Amygdala (tissue), 56 donors: ENCODE measurements around the gene TEX38.
"Not testable (repeated sequence)": the region's sequence is repeated elsewhere in the genome, so short reads cannot be mapped to it uniquely, and the experiment has no call there.

Experiments
- DNase-seq, 56 donors: peaks; one replicate each; lab custom pipeline; 2025; lab: John Stamatoyannopoulos, UW

TEX38 gene

GRCh38 chr1:46687093-46687659 is 15.5 kb downstream of the TEX38 start:
- peak in 26 of 56 donors; percentile 4 to 69 (median 20) for DNase-seq

GRCh38 chr1:46687921-46688509 is 16.4 kb downstream of the TEX38 start:
- DNase-seq = no peak

DNA sequence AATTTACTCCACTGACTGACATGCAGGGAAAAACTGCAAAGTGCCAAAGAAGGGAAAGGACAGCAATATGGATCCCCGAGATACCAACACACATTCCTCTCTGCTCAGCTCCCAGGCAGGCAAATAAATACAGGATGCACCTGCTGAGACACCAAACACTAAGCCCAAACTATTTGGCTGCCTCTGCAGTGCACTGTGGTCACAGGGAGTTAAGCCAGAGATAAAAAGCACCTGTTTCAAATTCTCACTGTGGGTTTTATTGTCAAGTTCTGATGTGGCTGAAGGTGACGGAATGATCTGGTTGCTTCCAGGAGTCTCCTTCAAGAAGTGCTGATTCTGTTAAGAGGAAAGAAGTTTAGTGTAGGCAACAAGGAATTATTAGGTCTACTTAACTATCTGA is 17.7 kb downstream of the TEX38 start:
- no peak for DNase-seq

GRCh38 chr1:46689897-46690296 is 18.2 kb downstream of the TEX38 start:
- DNase-seq = no peak

- DNase-seq = peak in 5 of 56 donors; percentile 4 to 17 (median 9)
Measured at GRCh38 chr1:46690931-46691421, 19.3 kb downstream of the TEX38 start.

GRCh38 chr1:46691997-46692790 is 20.5 kb downstream of the TEX38 start:
- DNase-seq = peak in 14 of 56 donors; percentile 4 to 71 (median 17)

DNA sequence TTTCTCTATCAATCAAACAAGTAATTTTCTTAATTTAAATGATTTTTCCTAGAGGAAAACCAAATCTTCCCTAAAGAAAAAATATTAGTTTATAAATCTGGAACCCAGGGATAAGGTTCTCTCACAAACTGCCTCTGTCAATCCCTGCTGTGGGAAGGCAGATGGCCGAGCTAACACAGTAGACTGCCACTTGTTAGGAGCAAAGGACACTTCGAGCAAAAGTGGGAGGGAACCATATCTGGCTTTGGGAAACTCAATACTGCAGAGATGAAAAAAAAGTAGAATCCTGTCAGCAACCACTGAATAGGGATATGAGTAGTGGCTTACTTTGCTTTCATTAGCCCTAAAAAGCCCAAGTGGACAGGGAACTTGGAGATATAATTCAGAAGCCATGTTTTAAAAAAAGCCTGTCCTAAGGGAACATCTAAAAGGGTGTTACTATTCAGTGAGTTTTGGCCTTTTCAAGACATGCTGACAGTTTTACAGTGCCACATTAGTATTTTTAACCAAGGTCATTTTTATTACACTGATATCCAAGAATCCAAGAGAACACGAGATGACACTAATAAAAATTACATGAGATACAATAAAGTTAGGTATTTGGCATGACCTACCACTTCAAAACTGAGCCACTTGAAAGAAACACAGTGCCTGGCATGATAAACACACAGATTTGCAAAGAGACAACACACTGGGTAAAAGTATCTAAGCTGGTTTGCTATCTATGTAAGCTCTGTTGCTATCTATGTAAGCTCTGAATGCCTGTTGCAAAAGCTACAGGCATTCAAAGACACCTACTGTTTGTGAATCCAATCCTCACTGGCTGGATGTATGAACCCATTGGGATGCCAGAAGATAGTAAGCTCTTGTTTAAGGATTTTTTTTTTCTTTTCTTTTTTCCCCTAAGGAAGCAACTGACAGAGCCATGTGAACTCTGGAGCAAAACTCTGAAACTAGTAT is 21.4 kb downstream of the TEX38 start:
- no peak for DNase-seq

GRCh38 chr1:46694676-46695075 is 23.0 kb downstream of the TEX38 start:
- DNase-seq = not testable (repeated sequence)

DNA sequence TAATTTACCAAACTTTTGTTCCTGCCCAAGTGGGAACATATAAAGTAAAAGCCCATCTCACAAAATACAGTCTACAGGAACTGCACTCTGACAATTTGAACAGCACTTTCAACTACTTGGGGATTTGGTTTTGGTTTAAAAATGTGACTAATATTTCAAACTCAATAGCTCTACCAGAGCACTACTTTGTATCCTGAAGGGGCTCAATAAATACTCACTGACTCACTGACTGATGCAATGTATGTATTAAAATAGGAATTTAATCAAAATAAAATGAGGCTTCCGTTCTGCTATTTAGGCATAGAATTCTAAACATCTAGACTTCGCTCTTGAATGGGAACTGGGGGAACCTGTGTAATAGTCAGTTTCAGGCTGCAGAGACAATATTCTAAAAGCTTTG is 25.4 kb downstream of the TEX38 start:
- no peak for DNase-seq

- no peak for DNase-seq
Measured at GRCh38 chr1:46699666-46700065, 28.0 kb downstream of the TEX38 start.

- no peak for DNase-seq
Measured at GRCh38 chr1:46703927-46704641, 32.4 kb downstream of the TEX38 start.

DNA sequence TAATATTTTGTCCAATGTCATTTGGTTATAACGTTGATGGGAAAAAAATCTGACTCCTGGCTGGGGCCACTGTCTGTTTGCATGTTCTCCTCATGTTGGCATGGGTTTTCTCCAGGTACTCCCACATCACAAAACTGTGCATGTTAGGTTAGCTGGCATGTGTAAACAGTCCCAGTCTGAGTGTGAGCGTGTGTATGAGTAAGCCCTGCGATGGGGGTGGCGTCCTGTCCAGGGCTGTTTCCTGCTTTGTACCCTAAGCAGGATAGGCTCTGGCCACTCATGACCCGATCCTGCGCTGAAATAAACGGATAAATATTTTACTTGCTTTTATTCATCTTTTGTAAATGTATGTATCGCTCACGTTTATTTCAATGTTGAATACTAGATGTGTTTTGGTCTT is 33.8 kb downstream of the TEX38 start:
- no peak for DNase-seq

DNA sequence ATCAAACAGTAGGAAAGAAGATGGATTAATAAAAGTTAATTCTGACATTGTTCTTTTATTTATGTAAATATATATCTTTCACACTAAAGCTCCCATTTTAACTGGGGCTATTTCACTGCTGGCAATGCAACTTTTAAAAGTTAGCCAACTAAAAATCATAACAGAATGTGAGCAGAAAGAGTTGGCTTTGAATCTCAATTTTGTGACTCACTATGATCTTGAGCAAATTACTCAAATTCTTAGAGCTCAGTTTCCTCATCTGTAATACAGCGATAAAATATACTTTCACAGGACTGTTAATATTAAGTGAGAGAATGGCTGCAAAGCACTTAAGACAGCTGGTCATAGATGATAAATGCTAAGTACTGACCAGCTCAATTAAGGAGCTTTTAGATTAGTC is 36.5 kb downstream of the TEX38 start:
- no peak for DNase-seq

DNA sequence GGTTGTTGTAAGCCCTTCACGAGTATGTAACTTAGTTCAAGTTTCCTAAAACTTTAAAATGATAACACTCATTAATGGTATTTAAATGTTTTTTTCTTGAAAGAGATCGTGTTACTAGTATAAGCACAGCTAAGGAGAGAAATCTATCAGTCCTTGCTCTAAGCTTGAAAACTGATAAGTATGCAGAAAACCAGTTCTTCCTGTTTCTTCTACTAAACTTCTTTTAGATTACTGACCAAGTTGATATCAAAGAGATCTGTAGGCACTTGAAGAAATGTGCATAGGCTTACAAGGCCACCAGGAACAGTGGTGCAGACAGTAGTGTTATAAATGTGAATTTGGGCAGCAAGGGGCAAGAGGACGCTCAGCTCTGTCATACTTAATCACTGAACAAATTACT is 43.3 kb downstream of the TEX38 start:
- no peak for DNase-seq

DNA sequence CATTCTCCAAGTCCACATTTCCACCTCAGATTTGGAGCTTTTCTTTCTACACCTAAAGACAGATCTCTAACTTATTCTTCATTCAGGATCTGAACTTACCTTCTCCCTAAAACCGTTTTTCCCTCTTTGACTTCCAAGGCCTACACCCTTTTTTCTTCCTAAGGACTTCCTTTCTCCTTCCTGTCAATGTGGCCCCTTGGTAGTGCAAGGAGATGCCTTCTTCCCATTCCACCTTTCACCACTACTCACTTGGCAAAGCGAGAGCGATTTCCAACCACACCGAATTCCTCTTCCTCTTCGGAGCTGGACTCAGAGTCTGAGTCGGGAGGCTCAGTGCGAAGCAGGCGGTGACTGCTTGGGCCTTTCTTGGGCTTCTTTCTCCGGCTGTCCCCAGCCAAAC is 46.0 kb downstream of the TEX38 start:
- DNase-seq = no peak

DNA sequence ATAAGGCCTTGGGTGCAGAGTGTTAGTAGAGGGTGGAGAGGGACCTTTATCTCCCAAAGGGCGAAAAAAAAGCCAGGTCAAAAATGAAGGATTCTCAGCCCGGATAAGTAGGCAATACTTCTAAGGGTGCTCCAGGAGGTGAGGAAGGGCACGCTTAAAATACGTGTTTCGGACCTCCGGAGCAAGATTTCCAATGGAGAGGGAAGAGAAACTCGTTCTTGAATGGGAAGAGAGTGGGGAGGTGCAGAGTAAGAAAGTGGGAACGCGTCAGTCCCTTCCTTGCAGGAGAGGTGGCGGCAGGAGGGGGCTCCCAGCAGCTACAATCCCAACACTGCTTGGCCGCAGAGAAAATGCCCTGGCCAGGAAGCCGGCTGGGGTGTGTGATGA is 46.7 kb downstream of the TEX38 start:
- peak in 1 of 56 donors; percentile 15 for DNase-seq

- peak; percentile 54 to 96 (median 87) for DNase-seq
Measured at GRCh38 chr1:46718727-46719622, 47.3 kb downstream of the TEX38 start, which contains the start of gene EFCAB14. TSS of gene EFCAB14 (minus strand) at chr1:46719114. CDS start at chr1:46718087, 1,027 bp downstream.

DNA sequence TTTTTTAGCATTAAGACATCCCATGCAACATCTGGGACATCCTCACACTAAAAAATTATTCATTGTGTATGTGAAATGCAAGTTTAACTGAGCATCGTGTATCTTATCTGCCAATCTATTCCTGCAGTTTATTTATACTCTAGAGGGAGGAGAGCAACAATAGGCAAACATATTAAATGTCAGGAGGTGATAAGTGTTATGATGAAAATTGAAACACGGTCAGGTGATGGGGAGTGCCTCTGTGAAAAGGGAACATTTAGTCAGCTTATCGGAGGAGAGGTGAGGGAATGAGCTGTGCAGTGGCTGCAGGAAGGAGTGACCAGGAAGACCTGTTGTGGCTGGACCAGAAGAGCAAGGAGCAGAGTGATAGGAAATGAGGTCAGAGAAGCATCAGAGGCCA is 48.0 kb downstream of the TEX38 start:
- DNase-seq = no peak

DNA sequence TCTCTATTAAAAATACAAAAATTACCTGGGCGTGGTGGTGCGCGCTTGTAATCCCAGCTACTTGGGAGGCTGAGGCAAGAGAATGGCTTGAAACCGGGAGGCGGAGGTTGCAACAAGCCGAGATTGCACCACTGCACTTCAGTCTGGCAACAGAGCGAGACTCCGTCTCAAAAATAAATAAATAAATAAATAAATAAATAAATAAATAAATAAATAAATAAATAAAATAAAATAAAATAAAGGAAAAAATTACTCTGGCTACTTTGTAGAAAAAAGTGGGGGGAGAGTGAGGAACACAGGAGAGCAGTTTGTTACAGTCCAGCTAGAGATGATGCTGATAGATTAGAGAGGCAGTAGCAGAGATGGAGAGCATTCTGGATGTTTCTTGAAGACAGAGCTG is 48.7 kb downstream of the TEX38 start:
- DNase-seq = not testable (repeated sequence)
